HEK293 (cell line): Measurements from ENCODE around the gene RETREG3.

ENCODE experiments used
- GLI4 ChIP-seq: fragments of 450-650 bp; formaldehyde crosslinking; IDR thresholded peaks from 2 replicates; pipeline ENCODE4 v1.5.1; 2016; ENCODE audit warnings: missing biosample characterization, missing genetic modification characterization
- HIC1 ChIP-seq: fragments of 450-650 bp; formaldehyde crosslinking; IDR thresholded peaks from 2 replicates; pipeline ENCODE4 v1.5.1; 2016; ENCODE audit warnings: missing biosample characterization, missing genetic modification characterization
- HOXA7 ChIP-seq: sonication (generic); formaldehyde crosslinking; IDR thresholded peaks from 2 replicates; pipeline ENCODE4 v1.8.1; 2022; ENCODE audit warnings: missing genetic modification reagents, borderline replicate concordance
- KLF8 ChIP-seq: fragments of 450-650 bp; formaldehyde crosslinking; IDR thresholded peaks from 2 replicates; pipeline ENCODE4 v1.5.1; 2016; ENCODE audit warnings: missing biosample characterization, missing genetic modification characterization
- KLF9 ChIP-seq: fragments of 450-650 bp; formaldehyde crosslinking; IDR thresholded peaks from 2 replicates; pipeline ENCODE4 v1.5.1; 2016; ENCODE audit warnings: missing biosample characterization, missing genetic modification characterization, low read depth
- MEIS1 ChIP-seq: sonication (generic); formaldehyde crosslinking; IDR thresholded peaks from 2 replicates; pipeline ENCODE4 v1.8.1; 2022; ENCODE audit warnings: missing genetic modification reagents, mild to moderate bottlenecking, borderline replicate concordance
- SETDB1 ChIP-seq: IDR thresholded peaks from one replicate; pipeline ENCODE4 v1.6.1; 2017; ENCODE audit warnings: mild to moderate bottlenecking, low read length, moderate library complexity, mixed read lengths; ENCODE audit not compliant: insufficient read length
- WT1 ChIP-seq: fragments of 450-650 bp; formaldehyde crosslinking; IDR thresholded peaks from 2 replicates; pipeline ENCODE4 v1.5.1; 2016; ENCODE audit warnings: missing biosample characterization, missing genetic modification characterization
- ZBTB21 ChIP-seq: fragments of 450-650 bp; formaldehyde crosslinking; IDR thresholded peaks from 2 replicates; pipeline ENCODE4 v1.5.1; 2017; ENCODE audit warnings: missing biosample characterization, missing genetic modification characterization
- ZBTB8A ChIP-seq: fragments of 450-650 bp; formaldehyde crosslinking; IDR thresholded peaks from 2 replicates; pipeline ENCODE4 v1.5.1; 2016; ENCODE audit warnings: missing biosample characterization, missing genetic modification characterization
- ZNF16 ChIP-seq: fragments of 450-650 bp; formaldehyde crosslinking; IDR thresholded peaks from 2 replicates; pipeline ENCODE4 v1.5.1; 2016; ENCODE audit warnings: low read depth, missing biosample characterization, missing genetic modification characterization
- ZNF19 ChIP-seq: fragments of 450-650 bp; formaldehyde crosslinking; IDR thresholded peaks from 2 replicates; pipeline ENCODE4; 2016; ENCODE audit warnings: missing biosample characterization, missing genetic modification characterization, low read depth
- ZNF202 ChIP-seq: fragments of 450-650 bp; formaldehyde crosslinking; IDR thresholded peaks from 2 replicates; pipeline ENCODE4 v1.5.1; 2016; ENCODE audit warnings: missing biosample characterization, missing genetic modification characterization, borderline replicate concordance
- ZNF335 ChIP-seq: fragments of 450-650 bp; formaldehyde crosslinking; conservative IDR thresholded peaks from 2 replicates; pipeline ENCODE4 v1.5.1; 2016; ENCODE audit warnings: missing biosample characterization, missing genetic modification characterization
- ZNF398 ChIP-seq: fragments of 450-650 bp; formaldehyde crosslinking; IDR thresholded peaks from 2 replicates; pipeline ENCODE4 v1.5.1; 2017; ENCODE audit warnings: missing biosample characterization, missing genetic modification characterization
- ZNF416 ChIP-seq: fragments of 450-650 bp; formaldehyde crosslinking; IDR thresholded peaks from 2 replicates; pipeline ENCODE4 v1.5.1; 2016; ENCODE audit warnings: missing biosample characterization, missing genetic modification characterization
- ZNF423 ChIP-seq: fragments of 450-650 bp; formaldehyde crosslinking; IDR thresholded peaks from 2 replicates; pipeline ENCODE4 v1.5.1; 2016; ENCODE audit warnings: missing biosample characterization, missing genetic modification characterization
- ZNF596 ChIP-seq: fragments of 450-650 bp; IDR thresholded peaks from 2 replicates; pipeline ENCODE4 v1.5.0; 2018; ENCODE audit warnings: missing biosample characterization, mild to moderate bottlenecking, missing genetic modification characterization, moderate library complexity
- ZNF654 ChIP-seq: fragments of 450-650 bp; formaldehyde crosslinking; IDR thresholded peaks from 2 replicates; pipeline ENCODE4 v1.5.1; 2016; ENCODE audit warnings: low read depth, missing biosample characterization, missing genetic modification characterization
- ZNF660 ChIP-seq: fragments of 450-650 bp; IDR thresholded peaks from 2 replicates; pipeline ENCODE4 v1.5.1; 2018; ENCODE audit warnings: missing biosample characterization, mild to moderate bottlenecking, missing genetic modification characterization
- ZNF76 ChIP-seq: fragments of 450-650 bp; formaldehyde crosslinking; IDR thresholded peaks from 2 replicates; pipeline ENCODE4; 2016; ENCODE audit warnings: low read depth, missing biosample characterization, missing genetic modification characterization, borderline replicate concordance
- ZNF791 ChIP-seq: fragments of 450-650 bp; formaldehyde crosslinking; IDR thresholded peaks from 2 replicates; pipeline ENCODE4 v1.5.1; 2016; ENCODE audit warnings: missing biosample characterization, missing genetic modification characterization
- ZSCAN30 ChIP-seq: fragments of 450-650 bp; IDR thresholded peaks from 2 replicates; pipeline ENCODE4 v1.5.1; 2018; ENCODE audit warnings: missing biosample characterization, mild to moderate bottlenecking, missing genetic modification characterization, moderate library complexity
- TF ChIP-seq, protein P1 (sequence below): fragments of 450-650 bp; formaldehyde crosslinking; IDR thresholded peaks from 2 replicates; pipeline ENCODE4 v1.5.1; 2016; ENCODE audit warnings: missing biosample characterization, missing genetic modification characterization
- TF ChIP-seq, protein P2 (sequence below): fragments of 450-650 bp; formaldehyde crosslinking; IDR thresholded peaks from 2 replicates; pipeline ENCODE4 v1.5.1; 2017; ENCODE audit warnings: missing biosample characterization, missing genetic modification characterization
- TF ChIP-seq, protein P3 (sequence below): fragments of 450-650 bp; formaldehyde crosslinking; IDR thresholded peaks from 2 replicates; pipeline ENCODE4 v1.5.1; 2016; ENCODE audit warnings: missing biosample characterization, missing genetic modification characterization
- TF ChIP-seq, protein P4 (sequence below): fragments of 450-650 bp; formaldehyde crosslinking; IDR thresholded peaks from 2 replicates; pipeline ENCODE4 v1.5.1; 2016; ENCODE audit warnings: missing biosample characterization, missing genetic modification characterization

RETREG3 gene

GRCh38 chr17:42566883-42567573 is 42.1 kb downstream of the RETREG3 start, which contains the start of gene MLX (continued):
- TF ChIP-seq KLF8 (tag by site-specific recombination) (peak; percentile 69), ZNF654 (tag by site-specific recombination) (no peak), ZBTB8A (peak; percentile 82), ZNF791 (tag by site-specific recombination) (no peak), ZNF202 (tag by site-specific recombination) (no peak), SETDB1 (no peak), ZNF660 (peak; percentile 41; the same call in 1 of the 2 replicates), ZNF335 (tag by site-specific recombination) (peak; percentile 94), ZBTB21 (tag by site-specific recombination) (no peak; the same call in 1 of the 2 replicates), WT1 (tag by site-specific recombination) (peak; percentile 54; the same call in 1 of the 2 replicates), HIC1 (tag by site-specific recombination) (peak; percentile 99), ZNF398 (tag by site-specific recombination) (peak; percentile 72), ZNF416 (tag by site-specific recombination) (no peak), ZNF19 (no peak), HOXA7 (no peak), ZSCAN30 (tag by site-specific recombination) (peak; percentile 64), ZNF16 (tag by site-specific recombination) (no peak), ZNF76 (tag by site-specific recombination) (peak; percentile 71; the same call in 1 of the 2 replicates), KLF9 (peak; percentile 53; the same call in 1 of the 2 replicates), MEIS1 (no peak), GLI4 (tag by site-specific recombination) (peak; percentile 58; the same call in 1 of the 2 replicates), ZNF423 (peak; percentile 51), ZNF596 (tag by site-specific recombination) (0 out of 2 replicates have a peak, but pooled peaks have one; percentile 19)
- TF ChIP-seq, protein P1, sequence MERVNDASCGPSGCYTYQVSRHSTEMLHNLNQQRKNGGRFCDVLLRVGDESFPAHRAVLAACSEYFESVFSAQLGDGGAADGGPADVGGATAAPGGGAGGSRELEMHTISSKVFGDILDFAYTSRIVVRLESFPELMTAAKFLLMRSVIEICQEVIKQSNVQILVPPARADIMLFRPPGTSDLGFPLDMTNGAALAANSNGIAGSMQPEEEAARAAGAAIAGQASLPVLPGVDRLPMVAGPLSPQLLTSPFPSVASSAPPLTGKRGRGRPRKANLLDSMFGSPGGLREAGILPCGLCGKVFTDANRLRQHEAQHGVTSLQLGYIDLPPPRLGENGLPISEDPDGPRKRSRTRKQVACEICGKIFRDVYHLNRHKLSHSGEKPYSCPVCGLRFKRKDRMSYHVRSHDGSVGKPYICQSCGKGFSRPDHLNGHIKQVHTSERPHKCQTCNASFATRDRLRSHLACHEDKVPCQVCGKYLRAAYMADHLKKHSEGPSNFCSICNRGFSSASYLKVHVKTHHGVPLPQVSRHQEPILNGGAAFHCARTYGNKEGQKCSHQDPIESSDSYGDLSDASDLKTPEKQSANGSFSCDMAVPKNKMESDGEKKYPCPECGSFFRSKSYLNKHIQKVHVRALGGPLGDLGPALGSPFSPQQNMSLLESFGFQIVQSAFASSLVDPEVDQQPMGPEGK (tag by site-specific recombination), result peak; percentile 91
- TF ChIP-seq, protein P2, sequence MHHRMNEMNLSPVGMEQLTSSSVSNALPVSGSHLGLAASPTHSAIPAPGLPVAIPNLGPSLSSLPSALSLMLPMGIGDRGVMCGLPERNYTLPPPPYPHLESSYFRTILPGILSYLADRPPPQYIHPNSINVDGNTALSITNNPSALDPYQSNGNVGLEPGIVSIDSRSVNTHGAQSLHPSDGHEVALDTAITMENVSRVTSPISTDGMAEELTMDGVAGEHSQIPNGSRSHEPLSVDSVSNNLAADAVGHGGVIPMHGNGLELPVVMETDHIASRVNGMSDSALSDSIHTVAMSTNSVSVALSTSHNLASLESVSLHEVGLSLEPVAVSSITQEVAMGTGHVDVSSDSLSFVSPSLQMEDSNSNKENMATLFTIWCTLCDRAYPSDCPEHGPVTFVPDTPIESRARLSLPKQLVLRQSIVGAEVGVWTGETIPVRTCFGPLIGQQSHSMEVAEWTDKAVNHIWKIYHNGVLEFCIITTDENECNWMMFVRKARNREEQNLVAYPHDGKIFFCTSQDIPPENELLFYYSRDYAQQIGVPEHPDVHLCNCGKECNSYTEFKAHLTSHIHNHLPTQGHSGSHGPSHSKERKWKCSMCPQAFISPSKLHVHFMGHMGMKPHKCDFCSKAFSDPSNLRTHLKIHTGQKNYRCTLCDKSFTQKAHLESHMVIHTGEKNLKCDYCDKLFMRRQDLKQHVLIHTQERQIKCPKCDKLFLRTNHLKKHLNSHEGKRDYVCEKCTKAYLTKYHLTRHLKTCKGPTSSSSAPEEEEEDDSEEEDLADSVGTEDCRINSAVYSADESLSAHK (tag by site-specific recombination), result 0 out of 2 replicates have a peak, but pooled peaks have one; percentile 6
- TF ChIP-seq, protein P3, sequence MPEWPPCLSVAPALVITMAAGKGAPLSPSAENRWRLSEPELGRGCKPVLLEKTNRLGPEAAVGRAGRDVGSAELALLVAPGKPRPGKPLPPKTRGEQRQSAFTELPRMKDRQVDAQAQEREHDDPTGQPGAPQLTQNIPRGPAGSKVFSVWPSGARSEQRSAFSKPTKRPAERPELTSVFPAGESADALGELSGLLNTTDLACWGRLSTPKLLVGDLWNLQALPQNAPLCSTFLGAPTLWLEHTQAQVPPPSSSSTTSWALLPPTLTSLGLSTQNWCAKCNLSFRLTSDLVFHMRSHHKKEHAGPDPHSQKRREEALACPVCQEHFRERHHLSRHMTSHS (tag by site-specific recombination), result no peak
- TF ChIP-seq, protein P4, sequence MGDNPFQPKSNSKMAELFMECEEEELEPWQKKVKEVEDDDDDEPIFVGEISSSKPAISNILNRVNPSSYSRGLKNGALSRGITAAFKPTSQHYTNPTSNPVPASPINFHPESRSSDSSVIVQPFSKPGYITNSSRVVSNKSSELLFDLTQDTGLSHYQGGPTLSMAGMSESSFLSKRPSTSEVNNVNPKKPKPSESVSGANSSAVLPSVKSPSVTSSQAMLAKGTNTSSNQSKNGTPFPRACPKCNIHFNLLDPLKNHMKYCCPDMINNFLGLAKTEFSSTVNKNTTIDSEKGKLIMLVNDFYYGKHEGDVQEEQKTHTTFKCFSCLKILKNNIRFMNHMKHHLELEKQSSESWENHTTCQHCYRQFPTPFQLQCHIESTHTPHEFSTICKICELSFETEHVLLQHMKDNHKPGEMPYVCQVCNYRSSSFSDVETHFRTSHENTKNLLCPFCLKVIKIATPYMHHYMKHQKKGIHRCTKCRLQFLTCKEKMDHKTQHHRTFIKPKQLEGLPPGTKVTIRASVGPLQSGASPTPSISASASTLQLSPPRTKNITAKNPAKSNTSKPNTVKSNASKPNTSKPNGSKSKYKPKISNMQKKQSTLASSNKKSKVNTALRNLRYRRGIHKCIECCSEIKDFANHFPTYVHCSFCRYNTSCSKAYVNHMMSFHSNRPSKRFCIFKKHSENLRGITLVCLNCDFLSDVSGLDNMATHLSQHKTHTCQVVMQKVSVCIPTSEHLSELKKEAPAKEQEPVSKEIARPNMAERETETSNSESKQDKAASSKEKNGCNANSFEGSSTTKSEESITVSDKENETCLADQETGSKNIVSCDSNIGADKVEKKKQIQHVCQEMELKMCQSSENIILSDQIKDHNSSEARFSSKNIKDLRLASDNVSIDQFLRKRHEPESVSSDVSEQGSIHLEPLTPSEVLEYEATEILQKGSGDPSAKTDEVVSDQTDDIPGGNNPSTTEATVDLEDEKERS (tag by site-specific recombination), result no peak
